ENCODE measurements around the gene TFAP2A. TPM values are rescaled to one million over a fixed set of nuclear protein-coding genes. Genes with fewer than 3 reads are reported as not detected.

The TFAP2A gene
- total RNA-seq, 5 donors from 2014 or later (not counting 1 experiment from before 2014, with no cell fraction given), result 0.15 to 0.69 (median 0.28) TPM; not detected in 2

DNA sequence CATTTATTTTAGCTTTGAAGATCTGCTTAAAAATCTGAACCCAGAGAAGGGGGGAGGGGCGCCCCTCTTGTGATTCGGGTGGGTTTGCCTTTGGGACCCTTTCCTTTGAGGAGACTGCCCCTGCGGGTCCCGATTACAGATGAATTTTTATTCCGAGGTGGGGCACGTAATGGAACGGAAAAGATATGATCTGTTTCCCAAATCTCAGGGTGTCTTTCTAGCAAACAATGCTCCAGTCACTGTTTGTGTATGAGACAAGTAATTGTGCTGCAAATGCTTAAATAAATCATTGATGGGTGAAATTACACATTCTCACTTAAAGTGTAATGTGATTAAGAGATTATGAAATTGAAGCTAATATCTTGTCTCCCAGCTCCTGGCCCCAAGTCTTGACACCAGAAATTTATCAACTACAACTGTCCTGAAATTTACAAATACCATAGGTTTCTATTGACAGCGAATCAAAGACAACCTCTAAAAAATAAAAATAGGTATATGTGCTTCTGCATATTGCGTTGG is 30.7 kb downstream of the TFAP2A start:
- H3K36me3 ChIP-seq (ENCODE audit: control insufficient read depth in 2 of 2, extremely low read depth in 1 of 2, insufficient read depth in 1 of 2, low read length in 1 of 2), result no peaks in the 10 kb centered on the region
- H3K27ac ChIP-seq (ENCODE audit: low read length), result no peak overlapping the region
- no peak overlapping the region for H3K4me3 ChIP-seq (ENCODE audit: control insufficient read depth in 1 of 2, extremely low read depth in 1 of 2, low read length in 1 of 2)
- Mint-ChIP-seq H3K27me3 (peaks cover 78 to 88% of the 10 kb centered on the region in 2 donors), H3K4me1 (peaks cover 12 to 21% (median 16%) of the 10 kb centered on the region in 3 donors), H3K9me3 (peaks cover 8 to 12% (median 8%) of the 10 kb centered on the region in 3 donors), H3K27ac (peak overlapping the region in 1 of 2 donors; percentile 15), H3K36me3 (peaks cover 6% of the 10 kb centered on the region), H3K4me3 (peak overlapping the region in 1 of 3 donors; percentile 43)
- ATAC-seq (replicated peaks in 1 of 4), result no peak
- no peaks in the 10 kb centered on the region for H3K9me3 ChIP-seq
- CTCF ChIA-PET, result no interaction called here
- WGBS (ENCODE audit: insufficient coverage), result 0% methylated on average over 2 of the region's 9 CpGs
- H3K4me1 ChIP-seq (ENCODE audit: control insufficient read depth in 1 of 2, extremely low read depth in 1 of 2, insufficient read depth in 2 of 2, low read length in 2 of 2), result peaks cover 0 to 19% of the 10 kb centered on the region in 2 experiments
- DNase-seq, result no peak
- POLR2A ChIA-PET, result no interaction called here
- H3K27me3 ChIP-seq (replicated peaks in 1 of 2; ENCODE audit: control insufficient read depth in 2 of 2, extremely low read depth in 1 of 2, insufficient read depth in 2 of 2, low read length in 1 of 2), result peaks cover 49 to 64% of the 10 kb centered on the region in 2 experiments

DNA sequence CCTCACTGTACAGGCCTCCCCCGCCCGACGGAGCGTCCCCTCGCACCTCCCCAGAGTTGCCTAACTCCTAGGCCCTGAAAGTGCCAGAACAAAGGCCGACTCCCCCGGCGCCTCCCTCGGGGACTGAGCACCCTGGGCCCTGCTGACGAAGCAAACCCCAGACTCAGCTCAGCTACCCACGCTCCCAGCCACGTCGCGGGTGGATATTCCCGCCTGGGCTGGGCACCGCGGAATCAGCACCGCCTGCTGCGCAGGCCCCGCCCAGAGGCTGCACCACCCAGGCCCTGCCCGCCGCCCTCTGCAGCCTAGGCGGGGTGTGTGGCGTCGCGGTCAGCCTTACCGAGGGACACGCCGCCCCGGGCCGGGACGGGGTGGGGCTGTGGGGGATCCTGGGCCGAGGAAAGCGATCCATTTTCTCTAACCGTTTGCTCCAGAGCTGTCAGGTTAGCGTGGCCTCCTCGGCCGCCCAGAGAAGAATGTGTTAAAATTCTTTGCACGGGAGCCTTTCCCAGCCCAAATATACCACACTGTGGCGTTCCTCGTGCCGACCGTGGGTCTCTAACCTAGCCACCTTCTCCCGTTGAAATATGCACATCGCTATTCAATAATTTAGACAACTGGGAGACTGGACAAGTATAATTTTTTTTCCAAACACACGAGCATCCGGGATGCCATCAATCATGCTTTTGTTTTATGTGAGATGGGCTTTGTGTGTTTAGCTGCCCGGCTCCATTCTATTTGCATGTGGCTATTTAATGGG is 31.4 kb downstream of the TFAP2A start:
- CTCF ChIA-PET, result no interaction called here
- POLR2A ChIA-PET, result no interaction called here
- no peak overlapping the region for H3K27ac ChIP-seq (ENCODE audit: low read length)
- peaks cover 72 to 84% of the 10 kb centered on the region in 2 donors for H3K27me3 Mint-ChIP-seq
- ATAC-seq (replicated peaks in 1 of 4) (no peak), DNase-seq (no peak)
- H3K4me3 Mint-ChIP-seq, result peak overlapping the region in 1 of 3 donors; percentile 69
- H3K36me3 Mint-ChIP-seq, result peaks cover 6% of the 10 kb centered on the region
- H3K4me3 ChIP-seq (ENCODE audit: control insufficient read depth in 1 of 2, extremely low read depth in 1 of 2, low read length in 1 of 2), result no peak overlapping the region
- no peaks in the 10 kb centered on the region for H3K9me3 ChIP-seq
- peaks cover 43 to 64% of the 10 kb centered on the region in 2 experiments for H3K27me3 ChIP-seq (replicated peaks in 1 of 2; ENCODE audit: control insufficient read depth in 2 of 2, extremely low read depth in 1 of 2, insufficient read depth in 2 of 2, low read length in 1 of 2)
- WGBS (ENCODE audit: insufficient coverage), result 9% methylated on average over 41 of the region's 48 CpGs
- peaks cover 0 to 19% of the 10 kb centered on the region in 2 experiments for H3K4me1 ChIP-seq (ENCODE audit: control insufficient read depth in 1 of 2, extremely low read depth in 1 of 2, insufficient read depth in 2 of 2, low read length in 2 of 2)
- H3K4me1 Mint-ChIP-seq, result peaks cover 12 to 21% (median 16%) of the 10 kb centered on the region in 3 donors
- H3K36me3 ChIP-seq (ENCODE audit: control insufficient read depth in 2 of 2, extremely low read depth in 1 of 2, insufficient read depth in 1 of 2, low read length in 1 of 2), result no peaks in the 10 kb centered on the region
- peaks cover 7 to 12% (median 8%) of the 10 kb centered on the region in 3 donors for H3K9me3 Mint-ChIP-seq
- H3K27ac Mint-ChIP-seq, result peak overlapping the region in 1 of 2 donors; percentile 15

GRCh38 chr6:10382728-10383330 is 32.0 kb downstream of the TFAP2A start:
- H3K27ac Mint-ChIP-seq, result peak overlapping the region in 1 of 2 donors; percentile 50
- DNase-seq (no peak), ATAC-seq (replicated peaks in 1 of 4) (no peak)
- Histone ChIP-seq H3K9me3 (no peaks in the 10 kb centered on the region), H3K27ac (ENCODE audit: low read length) (no peak overlapping the region), H3K27me3 (replicated peaks in 1 of 2; ENCODE audit: control insufficient read depth in 2 of 2, extremely low read depth in 1 of 2, insufficient read depth in 2 of 2, low read length in 1 of 2) (peaks cover 42 to 67% of the 10 kb centered on the region in 2 experiments), H3K36me3 (ENCODE audit: control insufficient read depth in 2 of 2, extremely low read depth in 1 of 2, insufficient read depth in 1 of 2, low read length in 1 of 2) (no peaks in the 10 kb centered on the region), H3K4me3 (ENCODE audit: control insufficient read depth in 1 of 2, extremely low read depth in 1 of 2, low read length in 1 of 2) (no peak overlapping the region), H3K4me1 (ENCODE audit: control insufficient read depth in 1 of 2, extremely low read depth in 1 of 2, insufficient read depth in 2 of 2, low read length in 2 of 2) (peaks cover 0 to 19% of the 10 kb centered on the region in 2 experiments)
- H3K9me3 Mint-ChIP-seq, result peaks cover 7 to 12% (median 8%) of the 10 kb centered on the region in 3 donors
- H3K36me3 Mint-ChIP-seq, result peaks cover 6% of the 10 kb centered on the region
- WGBS (ENCODE audit: insufficient coverage), result 8% methylated on average over 8 of the region's 22 CpGs
- ChIA-PET CTCF (no interaction called here), POLR2A (no interaction called here)
- H3K4me1 Mint-ChIP-seq, result peaks cover 12 to 21% (median 16%) of the 10 kb centered on the region in 3 donors
- peaks cover 70 to 84% of the 10 kb centered on the region in 2 donors for H3K27me3 Mint-ChIP-seq
- H3K4me3 Mint-ChIP-seq, result peak overlapping the region in 1 of 3 donors; percentile 69

- Mint-ChIP-seq H3K27ac (no peak overlapping the region), H3K36me3 (peaks cover 6% of the 10 kb centered on the region), H3K9me3 (peaks cover 7 to 12% (median 8%) of the 10 kb centered on the region in 3 donors), H3K4me3 (peak overlapping the region in 1 of 3 donors; percentile 69), H3K27me3 (peaks cover 70 to 83% of the 10 kb centered on the region in 2 donors), H3K4me1 (peaks cover 12 to 21% (median 16%) of the 10 kb centered on the region in 3 donors)
- 9% methylated on average over 9 of the region's 15 CpGs for WGBS (ENCODE audit: insufficient coverage)
- Histone ChIP-seq H3K27ac (ENCODE audit: low read length) (no peak overlapping the region), H3K36me3 (ENCODE audit: control insufficient read depth in 2 of 2, extremely low read depth in 1 of 2, insufficient read depth in 1 of 2, low read length in 1 of 2) (no peaks in the 10 kb centered on the region), H3K4me3 (ENCODE audit: control insufficient read depth in 1 of 2, extremely low read depth in 1 of 2, low read length in 1 of 2) (no peak overlapping the region), H3K4me1 (ENCODE audit: control insufficient read depth in 1 of 2, extremely low read depth in 1 of 2, insufficient read depth in 2 of 2, low read length in 2 of 2) (peaks cover 0 to 19% of the 10 kb centered on the region in 2 experiments), H3K9me3 (no peaks in the 10 kb centered on the region), H3K27me3 (replicated peaks in 1 of 2; ENCODE audit: control insufficient read depth in 2 of 2, extremely low read depth in 1 of 2, insufficient read depth in 2 of 2, low read length in 1 of 2) (peaks cover 39 to 64% of the 10 kb centered on the region in 2 experiments)
- ChIA-PET CTCF (no interaction called here), POLR2A (no interaction called here)
- ATAC-seq (replicated peaks in 1 of 4), result no peak
- DNase-seq, result no peak
These were observed 32.6 kb downstream of the TFAP2A start for GRCh38 chr6:10382322-10382721.

GRCh38 chr6:10381830-10382208 is 33.1 kb downstream of the TFAP2A start:
- ChIA-PET CTCF (no interaction called here), POLR2A (no interaction called here)
- Mint-ChIP-seq H3K27ac (no peak overlapping the region), H3K4me1 (peaks cover 12 to 21% (median 16%) of the 10 kb centered on the region in 3 donors), H3K4me3 (peak overlapping the region in 1 of 3 donors; percentile 69), H3K36me3 (peaks cover 6% of the 10 kb centered on the region), H3K27me3 (peaks cover 70 to 82% of the 10 kb centered on the region in 2 donors), H3K9me3 (peaks cover 7 to 10% (median 8%) of the 10 kb centered on the region in 3 donors)
- Histone ChIP-seq H3K9me3 (no peaks in the 10 kb centered on the region), H3K4me3 (ENCODE audit: control insufficient read depth in 1 of 2, extremely low read depth in 1 of 2, low read length in 1 of 2) (no peak overlapping the region), H3K4me1 (ENCODE audit: control insufficient read depth in 1 of 2, extremely low read depth in 1 of 2, insufficient read depth in 2 of 2, low read length in 2 of 2) (peaks cover 0 to 19% of the 10 kb centered on the region in 2 experiments), H3K27me3 (replicated peaks in 1 of 2; ENCODE audit: control insufficient read depth in 2 of 2, extremely low read depth in 1 of 2, insufficient read depth in 2 of 2, low read length in 1 of 2) (peaks cover 34 to 66% of the 10 kb centered on the region in 2 experiments), H3K27ac (ENCODE audit: low read length) (no peak overlapping the region), H3K36me3 (ENCODE audit: control insufficient read depth in 2 of 2, extremely low read depth in 1 of 2, insufficient read depth in 1 of 2, low read length in 1 of 2) (no peaks in the 10 kb centered on the region)
- DNase-seq (no peak), ATAC-seq (replicated peaks in 1 of 4) (no peak)
- WGBS (ENCODE audit: insufficient coverage), result 13% methylated on average over 17 of the region's 26 CpGs

- peaks cover 0 to 19% of the 10 kb centered on the region in 2 experiments for H3K4me1 ChIP-seq (ENCODE audit: control insufficient read depth in 1 of 2, extremely low read depth in 1 of 2, insufficient read depth in 2 of 2, low read length in 2 of 2)
- H3K27me3 ChIP-seq (replicated peaks in 1 of 2; ENCODE audit: control insufficient read depth in 2 of 2, extremely low read depth in 1 of 2, insufficient read depth in 2 of 2, low read length in 1 of 2), result peaks cover 29 to 67% of the 10 kb centered on the region in 2 experiments
- CTCF ChIA-PET, result no interaction called here
- DNase-seq (no peak), ATAC-seq (replicated peaks in 1 of 4) (no peak)
- H3K36me3 Mint-ChIP-seq, result peaks cover 6% of the 10 kb centered on the region
- peaks cover 12 to 21% (median 16%) of the 10 kb centered on the region in 3 donors for H3K4me1 Mint-ChIP-seq
- H3K27me3 Mint-ChIP-seq, result peaks cover 65 to 76% of the 10 kb centered on the region in 2 donors
- no peak overlapping the region for H3K4me3 Mint-ChIP-seq
- 3% methylated on average over 34 of the region's 34 CpGs for WGBS (ENCODE audit: insufficient coverage)
- H3K9me3 Mint-ChIP-seq, result peaks cover 4 to 7% (median 7%) of the 10 kb centered on the region in 3 donors
- no peak overlapping the region for H3K27ac Mint-ChIP-seq
- POLR2A ChIA-PET, result no interaction called here
- no peaks in the 10 kb centered on the region for H3K36me3 ChIP-seq (ENCODE audit: control insufficient read depth in 2 of 2, extremely low read depth in 1 of 2, insufficient read depth in 1 of 2, low read length in 1 of 2)
- no peaks in the 10 kb centered on the region for H3K9me3 ChIP-seq
- H3K27ac ChIP-seq (ENCODE audit: low read length), result no peak overlapping the region
- H3K4me3 ChIP-seq (ENCODE audit: control insufficient read depth in 1 of 2, extremely low read depth in 1 of 2, low read length in 1 of 2), result no peak overlapping the region
These were observed 33.6 kb downstream of the TFAP2A start for GRCh38 chr6:10381133-10381829.

Measured in T-cell (primary cell).